H9 (cell line): ENCODE data around the gene PRSS2. TPM values are rescaled to one million over a fixed set of nuclear protein-coding genes. Genes with fewer than 3 reads are reported as not detected.
"Not testable (repeated sequence)": the region's sequence is repeated elsewhere in the genome, so short reads cannot be mapped to it uniquely, and the experiment has no call there.

Experiments
- DNase-seq: peaks from one replicate; pipeline ENCODE4 v3.0.0-alpha.2; 2017
- H2AFZ ChIP-seq: one replicate; pipeline ENCODE4 v1.6.1; 2013; ENCODE audit warnings: mild to moderate bottlenecking, low read length, control low read depth, moderate library complexity
- H2AK5ac ChIP-seq: 2 replicates; pipeline ENCODE4 v1.6.1; 2013; ENCODE audit warnings: low read length, control low read depth, mixed read lengths; ENCODE audit not compliant: insufficient read length
- H2BK120ac ChIP-seq: one replicate; pipeline ENCODE4 v1.6.1; 2013; ENCODE audit warnings: low read depth, mild to moderate bottlenecking, low read length, control low read depth, inconsistent platforms; ENCODE audit not compliant: poor library complexity, severe bottlenecking
- H2BK12ac ChIP-seq: 2 replicates; pipeline ENCODE4 v1.6.1; 2013; ENCODE audit warnings: low read length, control low read depth, mixed read lengths, low read depth; ENCODE audit not compliant: insufficient read length
- H2BK15ac ChIP-seq: 2 replicates; pipeline ENCODE4 v1.6.1; 2013; ENCODE audit warnings: low read depth, low read length, control low read depth
- H2BK20ac ChIP-seq: one replicate; pipeline ENCODE4 v1.6.1; 2013; ENCODE audit warnings: low read depth, mild to moderate bottlenecking, low read length, control low read depth, inconsistent platforms; ENCODE audit not compliant: poor library complexity, severe bottlenecking
- H2BK5ac ChIP-seq: 2 replicates; pipeline ENCODE4 v1.6.1; 2013; ENCODE audit warnings: low read length, control low read depth, mixed read lengths; ENCODE audit not compliant: insufficient read length
- H3K14ac ChIP-seq: 2 replicates; pipeline ENCODE4 v1.6.1; 2013; ENCODE audit warnings: low read length, control low read depth; ENCODE audit not compliant: insufficient read depth
- H3K18ac ChIP-seq: 2 replicates; pipeline ENCODE4 v1.6.1; 2013; ENCODE audit warnings: low read depth, mild to moderate bottlenecking, mixed read lengths, low read length, control low read depth; ENCODE audit not compliant: insufficient read length
- H3K23ac ChIP-seq: 2 replicates; pipeline ENCODE4 v1.6.1; 2013; ENCODE audit warnings: low read length, control low read depth, mixed read lengths, low read depth; ENCODE audit not compliant: insufficient read length
- H3K23me2 ChIP-seq: 2 replicates; pipeline ENCODE4 v1.6.1; 2013; ENCODE audit warnings: low read depth, mild to moderate bottlenecking, mixed read lengths, low read length, control low read depth; ENCODE audit not compliant: insufficient read length, poor library complexity, severe bottlenecking
- H3K27ac ChIP-seq: 2 replicates; pipeline ENCODE4 v1.5.1; 2013; ENCODE audit warnings: low read length, control low read depth, mixed read lengths, low read depth; ENCODE audit not compliant: insufficient read length
- H3K27me3 ChIP-seq: 2 replicates; pipeline ENCODE4 v1.6.1; 2013; ENCODE audit warnings: low read length, control low read depth, inconsistent platforms; ENCODE audit not compliant: insufficient read depth
- H3K4ac ChIP-seq: 2 replicates; pipeline ENCODE4 v1.6.1; 2013; ENCODE audit warnings: low read depth, mild to moderate bottlenecking, control low read depth, inconsistent platforms, low read length, moderate library complexity
- H3K4me1 ChIP-seq: 2 replicates; pipeline ENCODE4 v1.6.1; 2013; ENCODE audit warnings: low read length, control low read depth, inconsistent platforms; ENCODE audit not compliant: insufficient read depth
- H3K4me2 ChIP-seq: 2 replicates; pipeline ENCODE4 v1.6.1; 2013; ENCODE audit warnings: low read length, control low read depth, mixed read lengths; ENCODE audit not compliant: insufficient read length, insufficient read depth
- H3K56ac ChIP-seq: 2 replicates; pipeline ENCODE4 v1.6.1; 2013; ENCODE audit warnings: low read depth, mild to moderate bottlenecking, mixed read lengths, low read length, control low read depth; ENCODE audit not compliant: insufficient read length
- H3K79me1 ChIP-seq: 2 replicates; pipeline ENCODE4 v1.6.1; 2013; ENCODE audit warnings: low read depth, mild to moderate bottlenecking, moderate library complexity, low read length, control low read depth, inconsistent platforms; ENCODE audit not compliant: insufficient read depth, poor library complexity, severe bottlenecking
- H3K79me2 ChIP-seq: 2 replicates; pipeline ENCODE4 v1.6.1; 2013; ENCODE audit warnings: low read length, control low read depth, inconsistent platforms; ENCODE audit not compliant: insufficient read depth
- H3K9ac ChIP-seq: 2 replicates; pipeline ENCODE4 v1.6.1; 2013; ENCODE audit warnings: low read length, control low read depth, mixed read lengths; ENCODE audit not compliant: insufficient read length; ENCODE audit errors: extremely low read depth
- H3K9me3 ChIP-seq: one replicate; pipeline ENCODE4 v1.6.1; 2013; ENCODE audit warnings: low read depth, low read length, inconsistent platforms; ENCODE audit not compliant: control insufficient read depth
- H3T11ph ChIP-seq: one replicate; pipeline ENCODE4 v1.6.1; 2013; ENCODE audit warnings: mild to moderate bottlenecking, low read length, control low read depth, inconsistent platforms
- H4K20me1 ChIP-seq: one replicate; pipeline ENCODE4 v1.6.1; 2013; ENCODE audit not compliant: control insufficient read depth, insufficient read length, insufficient read depth
- H4K5ac ChIP-seq: 2 replicates; pipeline ENCODE4 v1.6.1; 2013; ENCODE audit warnings: low read depth, mild to moderate bottlenecking, mixed read lengths, low read length, control low read depth; ENCODE audit not compliant: insufficient read length
- H4K8ac ChIP-seq: replicated peaks from 2 replicates; pipeline ENCODE4 v1.6.1; 2013; ENCODE audit warnings: low read length, control low read depth, mixed read lengths, low read depth; ENCODE audit not compliant: insufficient read length
- H4K91ac ChIP-seq: 2 replicates; pipeline ENCODE4 v1.6.1; 2013; ENCODE audit warnings: low read depth, mild to moderate bottlenecking, moderate library complexity, mixed read lengths, low read length, control low read depth; ENCODE audit not compliant: insufficient read length
- H3K27ac Mint-ChIP-seq, 3 experiments: 2 replicates in 2 of 3; 3 replicates in 1 of 3; pipeline ENCODE4 v1.8.0; 2020 to 2021; ENCODE audit warnings: mixed read lengths in 3 of 3, mild to moderate bottlenecking in 1 of 3, moderate library complexity in 1 of 3
- H3K27me3 Mint-ChIP-seq: 2 replicates; pipeline ENCODE4 v1.8.0; 2021; ENCODE audit warnings: low read depth, mild to moderate bottlenecking, moderate library complexity, mixed read lengths
- H3K36me3 Mint-ChIP-seq, 3 experiments: 2 replicates in 2 of 3; 3 replicates in 1 of 3; pipeline ENCODE4 v1.8.0; 2020 to 2021; ENCODE audit warnings: low read depth in 3 of 3, mixed read lengths in 3 of 3; ENCODE audit not compliant: insufficient read depth in 1 of 3
- H3K4me1 Mint-ChIP-seq, 2 experiments: 2 replicates each; pipeline ENCODE4 v1.8.0; 2020; ENCODE audit warnings: mixed read lengths in 2 of 2
- H3K4me3 Mint-ChIP-seq, 2 experiments: 2 replicates in 1 of 2; 3 replicates in 1 of 2; pipeline ENCODE4 v1.8.0; 2020 to 2021; ENCODE audit warnings: mild to moderate bottlenecking in 2 of 2, mixed read lengths in 2 of 2, moderate library complexity in 1 of 2
- H3K9me3 Mint-ChIP-seq, 2 experiments: 2 replicates in 1 of 2; 3 replicates in 1 of 2; pipeline ENCODE4 v1.8.0; 2020; ENCODE audit warnings: mild to moderate bottlenecking in 2 of 2, mixed read lengths in 2 of 2, moderate library complexity in 1 of 2
- CTCF ChIP-seq: fragments of 200-600 bp; sonication (generic); conservative IDR thresholded peaks from 3 replicates; pipeline ENCODE4 v1.8.0; 2021; ENCODE audit warnings: antibody characterized with exemption, mild to moderate bottlenecking
- WGBS: extraction: QIAGEN DNeasy Blood & Tissue Kit; methylation state at CpG from one replicate; pipeline ENCODE4 v1.1.7; 2013; ENCODE audit warnings: missing lambda C conversion rate, low lambda C conversion rate, mixed read lengths; ENCODE audit not compliant: insufficient read length; ENCODE audit errors: extremely low coverage; 5-methylcytosine and 5-hydroxymethylcytosine counted together
- total RNA-seq: library from RNA; stranded (reverse); gene quantifications from 2 replicates; pipeline ENCODE4 v1.2.1, GENCODE V29; 2021

Gene PRSS2
- total RNA-seq, 1 experiment from 2014 or later, result not detected

GRCh38 chr7:142740786-142741185, 30.0 kb upstream of the PRSS2 start:
- no peak overlapping the region for H3K23ac ChIP-seq
- H3K4me2 ChIP-seq, result no peak overlapping the region
- no peaks in the 10 kb centered on the region for H3K9me3 Mint-ChIP-seq
- no peak overlapping the region for H3K27ac ChIP-seq
- no peak for TF ChIP-seq CTCF
- no peak overlapping the region for H2BK12ac ChIP-seq
- no peaks in the 10 kb centered on the region for H3K36me3 Mint-ChIP-seq
- no peak overlapping the region for H3T11ph ChIP-seq
- H4K8ac ChIP-seq, result no peak overlapping the region
- no peak overlapping the region for H3K18ac ChIP-seq
- no peak overlapping the region for H2BK5ac ChIP-seq
- no peak overlapping the region for H3K14ac ChIP-seq
- no peaks in the 10 kb centered on the region for H3K79me2 ChIP-seq
- 0 out of 4 replicates have a peak, but pooled peaks cover 0 to 2% of the 10 kb centered on the region in 2 experiments for H3K4me1 Mint-ChIP-seq
- H2BK20ac ChIP-seq, result no peak overlapping the region
- H3K9me3 ChIP-seq, result no peaks in the 10 kb centered on the region
- no peak overlapping the region for H3K9ac ChIP-seq
- H3K79me1 ChIP-seq, result no peaks in the 10 kb centered on the region
- no peaks in the 10 kb centered on the region for H3K27me3 ChIP-seq
- H4K5ac ChIP-seq, result no peak overlapping the region
- H2AFZ ChIP-seq, result no peak overlapping the region
- H3K27me3 Mint-ChIP-seq, result peaks cover 2% of the 10 kb centered on the region
- no peak overlapping the region for H3K4me3 Mint-ChIP-seq
- no peak overlapping the region for H3K4ac ChIP-seq
- no peak overlapping the region for H2AK5ac ChIP-seq
- H3K27ac Mint-ChIP-seq, result no peak overlapping the region
- no peak overlapping the region for H3K56ac ChIP-seq
- no peaks in the 10 kb centered on the region for H3K4me1 ChIP-seq
- no peak overlapping the region for H2BK15ac ChIP-seq
- WGBS, result no CpG with 5 or more reads among the region's 5 CpGs
- no peaks in the 10 kb centered on the region for H3K23me2 ChIP-seq
- no peak for DNase-seq
- no peak overlapping the region for H2BK120ac ChIP-seq
- H4K20me1 ChIP-seq, result no peaks in the 10 kb centered on the region
- no peak overlapping the region for H4K91ac ChIP-seq

- not testable (repeated sequence) for H3K4me1 Mint-ChIP-seq, H4K8ac ChIP-seq, H2BK15ac ChIP-seq
Observed at GRCh38 chr7:142741932-142742331, 28.8 kb upstream of the PRSS2 start.

More at GRCh38 chr7:142741932-142742331, 28.8 kb upstream of the PRSS2 start:
- not testable (repeated sequence) for H3K9me3 Mint-ChIP-seq, H3K4ac ChIP-seq, H3K4me3 Mint-ChIP-seq, H3K23ac ChIP-seq, H2BK120ac ChIP-seq, H3T11ph ChIP-seq, H3K36me3 Mint-ChIP-seq, H3K56ac ChIP-seq, H3K27me3 ChIP-seq, DNase-seq, H3K4me1 ChIP-seq, H3K18ac ChIP-seq, H2AK5ac ChIP-seq, H3K4me2 ChIP-seq, H3K79me2 ChIP-seq, H3K27me3 Mint-ChIP-seq, H3K79me1 ChIP-seq, H4K91ac ChIP-seq, H4K5ac ChIP-seq, H2BK5ac ChIP-seq, H3K9ac ChIP-seq, H3K23me2 ChIP-seq, H2BK20ac ChIP-seq, H3K27ac ChIP-seq, H2BK12ac ChIP-seq, H3K14ac ChIP-seq, H3K9me3 ChIP-seq, H2AFZ ChIP-seq, H4K20me1 ChIP-seq, H3K27ac Mint-ChIP-seq
